Measurements from ENCODE around the gene ORM2.
"Not testable (repeated sequence)": the region's sequence is repeated elsewhere in the genome, so short reads cannot be mapped to it uniquely, and the experiment has no call there.

Gene ORM2

DNA sequence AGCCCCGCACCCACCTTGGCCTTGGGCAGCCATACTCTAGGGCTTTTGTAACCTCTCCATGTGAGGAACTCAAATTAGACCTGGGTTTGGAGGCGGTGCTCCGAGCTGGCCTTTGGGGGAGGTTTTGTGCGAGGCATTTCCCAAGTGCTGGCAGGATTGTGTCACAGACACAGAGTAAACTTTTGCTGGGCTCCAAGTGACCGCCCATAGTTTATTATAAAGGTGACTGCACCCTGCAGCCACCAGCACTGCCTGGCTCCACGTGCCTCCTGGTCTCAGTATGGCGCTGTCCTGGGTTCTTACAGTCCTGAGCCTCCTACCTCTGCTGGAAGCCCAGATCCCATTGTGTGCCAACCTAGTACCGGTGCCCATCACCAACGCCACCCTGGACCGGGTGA, at the start of gene ORM2:
ORM2 (plus strand) TSS at position 245 of the 398 bp plus-strand sequence; CDS start at position 281, 36 bp downstream.
- DNase-seq, result not testable (repeated sequence)

DNA sequence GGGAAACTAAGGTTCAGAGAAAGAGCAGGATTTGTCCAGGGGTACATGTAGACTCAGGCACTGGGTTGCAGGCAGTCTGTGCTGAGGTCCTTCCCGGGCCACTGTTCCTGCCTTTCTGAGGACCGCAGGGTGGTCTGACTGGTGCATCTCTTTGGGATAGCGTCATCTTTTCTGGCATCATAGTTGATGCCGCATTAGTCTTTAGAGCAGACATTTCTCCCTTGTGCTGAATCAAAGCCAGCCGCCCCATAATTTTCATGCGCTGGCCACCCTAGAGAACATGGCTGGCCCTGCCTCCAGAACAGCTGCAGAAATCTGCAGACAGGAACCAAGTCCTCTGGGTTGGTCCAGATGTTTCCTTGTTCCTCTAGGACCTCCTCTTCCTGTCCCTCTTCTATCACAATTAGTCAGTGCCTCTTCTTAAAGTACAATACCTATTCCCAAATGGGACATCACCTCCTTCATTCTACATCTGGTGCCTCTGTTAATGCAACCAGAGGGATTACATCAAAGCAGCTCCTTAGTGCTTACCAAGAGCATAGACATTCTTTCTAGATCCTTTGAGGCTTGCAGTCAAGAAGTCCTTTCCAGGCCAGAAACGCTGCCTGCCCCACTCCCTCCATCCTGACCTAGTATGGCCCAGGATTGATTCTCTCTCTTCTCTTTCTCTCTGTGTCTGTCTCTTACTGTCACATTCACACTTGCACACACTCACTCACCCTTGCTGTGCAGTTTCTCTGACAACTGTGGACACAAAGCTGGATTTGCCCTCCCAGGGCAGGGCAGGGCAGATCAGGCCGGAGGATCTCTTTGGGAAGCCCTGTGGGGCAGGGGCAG, 48.8 kb upstream of the ORM2 start:
- no peak for DNase-seq

DNA sequence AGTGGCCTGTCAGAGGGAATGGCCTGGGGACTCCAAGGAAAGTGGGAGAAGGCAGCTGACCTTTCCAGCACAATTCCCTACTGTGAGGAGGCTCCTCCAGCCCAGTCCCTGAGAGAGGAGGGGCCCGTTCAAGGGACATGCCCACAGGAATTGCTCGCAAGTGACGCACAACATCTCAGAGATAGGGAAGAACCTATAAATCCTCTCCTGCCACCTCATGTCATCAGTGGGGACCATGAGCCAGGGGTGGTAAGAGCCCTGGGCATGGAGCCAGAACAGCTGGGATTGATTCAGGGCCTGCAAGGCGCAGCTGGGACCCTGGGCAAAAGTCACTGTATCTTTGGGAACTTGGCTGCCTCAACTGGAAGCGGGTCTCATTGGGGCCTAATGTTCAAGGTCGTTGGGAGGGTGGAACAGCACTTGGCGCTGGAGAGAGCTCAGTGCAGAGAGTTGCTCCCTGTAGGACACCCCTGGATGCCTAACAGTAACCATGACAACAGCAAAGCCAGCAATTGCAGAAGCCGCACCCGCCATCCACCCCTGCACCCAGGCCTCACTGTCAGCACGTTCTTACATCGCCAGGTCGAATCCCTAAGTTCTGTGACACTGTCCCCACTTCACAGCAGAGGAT, 48.1 kb upstream of the ORM2 start:
- DNase-seq, result peak in 1 of 56 donors; percentile 11

- no peak for DNase-seq
Observed at GRCh38 chr9:114282104-114282485, 47.6 kb upstream of the ORM2 start.

- no peak for DNase-seq
Observed at GRCh38 chr9:114282507-114282906, 47.2 kb upstream of the ORM2 start.

DNA sequence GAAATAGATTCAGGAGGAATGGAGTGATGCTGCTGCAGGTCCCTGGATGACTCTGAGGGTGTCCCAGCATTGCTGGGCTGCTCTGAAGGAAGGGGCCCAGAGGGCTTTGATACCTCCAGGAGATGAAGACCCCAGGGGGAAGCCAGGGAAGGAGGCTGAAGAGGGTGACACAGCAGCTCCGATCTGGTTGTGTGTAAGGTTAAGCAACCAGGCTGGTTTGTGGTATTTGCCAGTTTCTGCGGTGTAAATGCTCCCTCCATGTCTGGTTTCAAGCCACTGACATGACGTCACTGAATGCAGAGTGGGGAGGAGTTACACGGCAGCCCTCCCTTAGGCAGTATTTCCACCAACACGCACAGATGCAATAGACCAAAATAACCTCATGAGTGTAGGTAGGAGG, 46.7 kb upstream of the ORM2 start:
- peak in 8 of 56 donors; percentile 10 to 58 (median 20) for DNase-seq

DNA sequence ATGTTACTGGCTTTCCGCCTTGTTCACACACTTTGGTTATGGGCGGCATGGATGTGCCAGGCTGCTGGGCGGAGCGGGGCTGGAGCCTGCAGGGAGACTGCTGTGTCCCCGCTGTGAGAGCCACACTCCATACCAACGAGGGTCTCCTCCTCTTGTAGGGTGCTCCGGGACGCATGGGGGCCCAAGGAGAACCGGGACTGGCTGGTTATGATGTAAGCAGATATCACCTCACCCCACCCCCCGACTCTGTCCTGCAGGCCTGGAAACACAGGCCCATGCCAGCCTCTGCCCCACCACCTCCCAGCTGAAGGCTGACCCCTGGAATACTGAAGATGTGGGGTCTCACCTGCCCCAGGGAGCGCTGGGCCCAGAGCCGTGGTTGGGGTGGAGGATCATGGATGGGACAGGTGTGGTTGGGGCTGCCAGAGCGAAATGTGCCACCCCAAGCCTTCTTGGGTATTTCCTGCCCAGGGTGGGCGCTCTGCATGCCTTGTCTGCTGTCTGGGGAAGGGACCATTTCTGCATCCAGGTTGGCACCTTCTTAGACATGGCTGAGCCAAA, 46.0 kb upstream of the ORM2 start:
- peak in 1 of 56 donors; percentile 13 for DNase-seq

- DNase-seq, result no peak
Observed at GRCh38 chr9:114284316-114285060, 45.2 kb upstream of the ORM2 start.

DNA sequence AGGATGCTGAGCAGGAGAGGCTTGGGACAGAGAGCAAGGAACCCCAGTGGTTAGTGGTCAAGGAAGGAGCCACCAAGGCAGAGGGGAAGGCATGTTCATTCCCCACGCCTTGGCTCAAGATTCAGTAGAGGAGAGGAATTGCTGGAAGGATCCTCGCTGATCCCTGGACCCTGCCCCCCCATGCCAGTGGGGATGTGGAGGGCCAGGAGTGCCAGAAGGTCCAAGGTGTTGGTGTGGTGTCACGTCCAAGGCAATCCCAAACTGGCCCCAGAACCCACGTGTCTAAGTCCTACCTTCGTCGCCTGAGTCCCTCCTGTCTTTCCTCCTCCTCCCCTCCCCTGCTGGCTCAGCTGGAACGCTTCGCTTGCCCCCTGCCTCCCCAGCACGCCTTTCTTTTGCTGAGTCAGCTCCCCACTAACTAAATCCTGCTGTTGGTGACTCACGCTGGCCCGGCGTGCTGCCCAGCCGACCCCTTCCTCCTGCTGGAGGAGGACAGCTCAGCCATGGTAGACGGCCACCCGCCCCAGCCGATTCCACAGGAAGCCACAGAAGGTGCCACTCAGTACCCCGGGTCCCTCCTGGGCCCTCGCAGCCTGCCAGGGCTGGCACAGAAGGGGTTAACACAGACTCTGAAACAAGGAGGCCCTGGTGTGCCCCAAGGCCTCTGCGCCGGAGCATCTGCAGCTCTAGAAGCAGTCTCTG, 44.4 kb upstream of the ORM2 start:
- DNase-seq, result no peak

DNA sequence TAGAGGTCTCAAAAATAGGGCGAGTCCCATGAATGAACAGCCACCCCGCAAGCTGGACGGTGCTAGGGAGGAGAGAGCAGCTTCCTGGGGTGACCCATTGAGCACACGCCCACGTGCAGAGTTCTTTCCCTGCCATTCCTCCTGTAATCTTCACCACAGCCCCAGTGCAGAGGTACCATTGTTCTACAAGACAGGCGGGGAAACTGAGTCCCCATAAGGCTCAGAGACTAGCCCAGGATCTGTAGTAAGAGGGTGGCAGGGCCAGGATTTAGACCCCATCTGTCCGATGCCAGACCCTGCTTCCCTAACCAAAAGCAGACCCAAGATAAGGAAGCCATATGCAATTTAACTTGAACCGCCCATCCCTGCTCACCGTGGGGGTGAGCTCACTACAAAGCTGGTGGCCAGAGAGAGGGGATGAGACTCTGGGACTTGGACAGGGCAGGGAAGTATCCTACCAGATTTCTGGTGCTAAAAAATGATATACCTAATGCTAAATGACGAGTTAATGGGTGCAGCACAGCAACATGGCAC, 43.5 kb upstream of the ORM2 start:
- DNase-seq, result no peak

DNA sequence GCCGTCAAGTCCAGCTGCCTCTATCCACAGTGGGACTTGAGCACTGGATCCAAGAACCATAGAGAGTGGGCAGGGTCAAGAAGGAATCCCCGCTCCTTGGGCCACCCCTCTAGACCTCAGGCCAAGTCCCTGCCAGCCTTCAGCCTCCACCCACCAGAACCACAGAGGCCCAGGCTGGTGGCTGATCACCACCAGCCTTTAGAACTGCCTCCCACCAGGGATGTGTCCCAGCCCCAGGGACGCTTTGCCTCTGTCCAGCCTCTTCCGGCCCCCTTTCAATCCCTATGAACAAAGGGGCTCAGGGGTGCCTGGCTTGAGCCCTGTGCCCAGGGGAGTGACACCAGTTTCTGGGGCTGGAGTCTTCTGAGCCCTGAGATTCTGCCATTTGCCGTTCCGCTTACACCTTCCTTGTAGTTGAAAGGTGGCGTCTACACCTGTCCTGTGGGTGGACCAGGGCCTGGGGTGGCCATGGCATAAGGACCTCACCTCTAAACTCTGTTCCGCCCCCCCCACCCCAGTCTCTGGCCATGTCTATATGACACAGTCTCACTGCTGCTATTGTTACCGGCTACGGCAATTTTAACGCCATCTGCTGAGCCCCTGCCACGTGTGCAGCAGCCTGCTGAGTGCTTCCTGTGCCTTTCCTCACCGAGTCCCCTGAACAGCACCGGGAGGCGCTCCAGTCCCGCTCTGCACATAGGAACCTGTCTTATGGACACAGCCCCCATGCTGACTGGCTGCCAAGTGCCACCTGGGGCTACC, 42.5 kb upstream of the ORM2 start:
- DNase-seq, result no peak

- DNase-seq, result no peak
Observed at GRCh38 chr9:114287763-114288192, 41.9 kb upstream of the ORM2 start.

DNA sequence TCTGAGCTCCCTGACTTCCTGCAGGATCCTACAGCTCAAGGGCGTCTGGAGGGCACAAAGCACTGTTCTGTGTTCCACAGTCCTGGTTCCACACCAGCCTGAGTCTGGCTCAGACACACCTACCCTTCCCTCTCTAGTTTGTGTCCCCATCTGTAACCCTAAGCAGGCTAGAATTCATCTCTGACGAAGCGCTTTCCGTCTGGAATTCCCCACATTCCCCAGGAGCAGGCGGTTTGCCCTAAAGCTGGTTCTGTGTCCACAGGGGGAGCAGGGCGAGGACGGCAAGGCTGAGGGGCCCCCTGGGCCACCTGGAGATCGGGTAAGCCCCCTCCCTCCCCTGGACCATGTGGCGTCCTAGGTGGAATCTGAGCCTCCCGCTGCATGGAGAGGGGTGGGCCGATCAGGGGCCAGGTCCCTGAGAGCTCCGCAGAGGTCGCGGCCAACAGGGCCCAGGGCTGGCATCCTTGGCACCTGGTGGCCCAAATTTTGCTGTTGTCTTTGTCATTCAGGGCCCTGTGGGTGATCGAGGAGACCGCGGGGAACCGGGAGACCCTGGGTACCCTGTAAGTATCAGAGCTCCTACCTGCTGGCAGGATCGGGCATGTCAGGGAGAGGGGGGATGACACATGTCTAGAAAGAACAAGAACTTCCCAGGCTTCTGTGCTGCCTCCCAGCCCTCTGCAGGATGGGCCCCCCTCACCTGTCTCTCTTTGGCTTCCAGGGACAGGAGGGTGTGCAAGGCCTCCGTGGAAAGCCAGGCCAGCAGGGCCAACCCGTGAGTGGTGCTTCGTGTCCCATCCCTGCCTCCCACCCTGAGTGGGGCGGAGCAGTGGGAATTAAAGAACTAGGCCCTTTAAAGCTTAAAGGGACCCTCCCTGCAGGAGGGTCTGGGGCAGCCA, 41.2 kb upstream of the ORM2 start:
- no peak for DNase-seq

DNA sequence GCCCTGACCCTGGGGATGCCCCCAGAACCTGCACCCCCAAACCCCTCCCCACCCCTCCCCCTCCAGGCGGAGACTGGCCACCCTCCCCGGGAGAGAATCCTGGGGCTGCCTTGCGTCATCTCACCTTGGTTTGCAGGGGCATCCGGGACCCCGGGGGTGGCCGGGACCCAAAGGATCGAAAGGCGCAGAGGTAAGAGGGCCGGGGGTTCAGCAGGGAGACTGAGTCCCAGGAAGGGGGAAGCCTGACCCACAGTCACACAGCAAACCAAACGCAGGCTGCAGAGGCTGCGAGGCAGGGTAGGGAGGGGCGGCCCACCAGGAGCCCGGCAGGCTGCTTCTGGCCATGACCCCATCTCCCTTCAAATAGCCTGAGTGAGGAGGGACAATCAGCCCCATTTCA, 40.6 kb upstream of the ORM2 start:
- DNase-seq, result no peak

DNA sequence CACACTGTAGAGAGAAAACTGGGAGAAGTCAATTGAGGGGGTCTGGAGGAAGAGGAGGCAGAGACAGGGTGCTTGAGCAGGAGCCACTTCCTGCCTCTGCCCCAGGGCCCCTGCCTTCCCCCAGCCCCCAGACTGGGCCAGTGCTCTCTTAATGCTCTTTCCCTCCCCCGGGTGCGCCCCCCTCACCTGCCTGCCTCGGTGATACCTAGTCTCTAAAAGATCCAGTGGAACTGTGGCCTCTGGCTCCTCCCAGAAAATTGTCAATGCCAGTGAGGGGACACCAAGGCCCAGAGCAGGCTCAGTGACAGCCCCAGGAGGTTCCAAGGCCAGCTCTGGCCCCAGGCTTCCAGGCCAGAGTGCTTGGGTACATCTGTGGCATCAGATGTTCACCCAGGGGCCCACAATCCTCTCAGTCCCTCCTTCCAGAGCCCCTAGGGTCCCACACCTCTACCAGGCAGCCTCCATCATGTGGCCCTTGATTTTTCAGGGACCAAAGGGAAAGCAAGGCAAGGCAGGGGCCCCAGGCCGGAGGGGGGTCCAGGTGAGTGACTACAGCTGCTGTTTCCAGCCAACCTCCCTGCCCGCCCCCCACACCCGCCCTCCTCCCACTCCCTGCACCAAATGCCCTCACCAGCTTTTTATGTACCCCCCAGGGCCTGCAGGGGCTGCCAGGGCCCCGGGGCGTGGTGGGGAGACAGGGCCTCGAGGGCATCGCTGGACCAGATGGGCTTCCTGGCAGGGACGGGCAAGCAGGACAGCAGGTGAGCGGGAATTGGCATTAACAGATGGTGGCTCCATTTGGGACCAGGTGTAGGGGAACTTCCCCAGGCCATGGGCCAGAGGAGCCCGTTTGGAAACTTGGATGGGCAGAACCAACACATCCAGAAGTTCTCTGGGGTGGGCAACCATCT, 39.8 kb upstream of the ORM2 start:
- DNase-seq, result no peak

DNA sequence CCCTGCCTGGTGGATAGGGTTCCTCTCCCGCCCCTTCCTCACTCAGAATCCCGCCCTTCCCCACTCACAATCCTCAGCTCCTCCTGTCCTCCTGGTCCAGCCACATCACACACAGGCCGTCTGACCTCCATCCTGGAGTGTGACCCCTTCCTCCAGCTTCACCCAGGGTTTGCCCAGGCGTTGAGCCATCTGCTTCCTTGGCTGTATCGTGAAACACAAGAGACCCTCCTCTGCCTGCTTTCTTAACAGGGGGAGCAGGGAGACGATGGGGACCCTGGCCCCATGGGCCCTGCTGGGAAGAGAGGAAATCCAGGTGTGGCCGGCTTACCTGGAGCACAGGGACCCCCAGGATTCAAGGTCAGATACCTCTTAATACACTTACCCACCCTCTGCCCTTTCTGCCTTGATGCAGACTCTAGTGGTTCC, 39.1 kb upstream of the ORM2 start:
- no peak for DNase-seq

- peak in 47 of 56 donors; percentile 12 to 85 (median 46) for DNase-seq
Observed at GRCh38 chr9:114291064-114291474, 38.6 kb upstream of the ORM2 start.
